GM12874 (cell line): ENCODE results near the gene TES.

Experiments
- TF ChIP-seq, protein P1 (sequence below): IDR thresholded peaks from 2 replicates; pipeline ENCODE4 v1.5.1; 2011; ENCODE audit warnings: low read depth, mild to moderate bottlenecking, control low read depth, low read length, moderate library complexity; ENCODE audit not compliant: insufficient read depth

The TES gene

DNA sequence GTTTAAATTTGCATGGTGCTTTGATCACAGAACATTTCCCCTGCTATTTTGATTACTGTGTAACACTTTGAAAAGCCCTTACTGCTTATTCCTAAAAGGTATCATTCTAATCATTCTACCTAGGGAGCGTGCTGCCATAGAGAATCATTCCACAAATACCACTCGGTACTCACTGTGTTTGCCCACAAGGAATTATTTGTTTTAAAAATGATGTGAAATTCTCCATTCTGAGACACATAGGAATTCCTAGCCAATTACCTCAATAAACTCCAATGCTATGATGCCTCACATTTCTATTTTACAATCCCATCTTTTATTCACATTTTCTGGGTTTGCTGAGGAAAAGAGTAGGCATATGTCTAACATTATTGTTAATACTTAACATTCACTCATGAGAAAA is 16.2 kb upstream of the TES start:
- TF ChIP-seq, protein P1, sequence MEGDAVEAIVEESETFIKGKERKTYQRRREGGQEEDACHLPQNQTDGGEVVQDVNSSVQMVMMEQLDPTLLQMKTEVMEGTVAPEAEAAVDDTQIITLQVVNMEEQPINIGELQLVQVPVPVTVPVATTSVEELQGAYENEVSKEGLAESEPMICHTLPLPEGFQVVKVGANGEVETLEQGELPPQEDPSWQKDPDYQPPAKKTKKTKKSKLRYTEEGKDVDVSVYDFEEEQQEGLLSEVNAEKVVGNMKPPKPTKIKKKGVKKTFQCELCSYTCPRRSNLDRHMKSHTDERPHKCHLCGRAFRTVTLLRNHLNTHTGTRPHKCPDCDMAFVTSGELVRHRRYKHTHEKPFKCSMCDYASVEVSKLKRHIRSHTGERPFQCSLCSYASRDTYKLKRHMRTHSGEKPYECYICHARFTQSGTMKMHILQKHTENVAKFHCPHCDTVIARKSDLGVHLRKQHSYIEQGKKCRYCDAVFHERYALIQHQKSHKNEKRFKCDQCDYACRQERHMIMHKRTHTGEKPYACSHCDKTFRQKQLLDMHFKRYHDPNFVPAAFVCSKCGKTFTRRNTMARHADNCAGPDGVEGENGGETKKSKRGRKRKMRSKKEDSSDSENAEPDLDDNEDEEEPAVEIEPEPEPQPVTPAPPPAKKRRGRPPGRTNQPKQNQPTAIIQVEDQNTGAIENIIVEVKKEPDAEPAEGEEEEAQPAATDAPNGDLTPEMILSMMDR: no peak

DNA sequence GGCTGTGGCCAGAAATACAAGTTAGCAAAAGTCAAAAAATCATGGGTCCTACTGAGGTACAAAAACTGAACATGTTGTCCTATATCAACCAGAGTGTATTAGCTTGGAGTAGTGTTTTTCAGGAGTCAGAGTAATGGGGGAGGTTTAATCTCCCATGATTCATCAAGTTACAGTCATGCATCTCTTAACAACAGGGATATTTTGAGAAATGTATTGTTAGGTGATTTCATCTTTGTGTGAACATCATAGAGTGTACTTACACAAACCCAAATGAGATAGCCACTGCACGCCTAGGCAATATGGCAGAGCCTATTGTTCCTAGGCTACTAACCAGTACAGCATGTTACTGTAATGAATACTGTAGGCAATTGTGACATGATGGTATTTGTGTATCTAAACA is 14.9 kb upstream of the TES start:
- TF ChIP-seq, protein P1: no peak

DNA sequence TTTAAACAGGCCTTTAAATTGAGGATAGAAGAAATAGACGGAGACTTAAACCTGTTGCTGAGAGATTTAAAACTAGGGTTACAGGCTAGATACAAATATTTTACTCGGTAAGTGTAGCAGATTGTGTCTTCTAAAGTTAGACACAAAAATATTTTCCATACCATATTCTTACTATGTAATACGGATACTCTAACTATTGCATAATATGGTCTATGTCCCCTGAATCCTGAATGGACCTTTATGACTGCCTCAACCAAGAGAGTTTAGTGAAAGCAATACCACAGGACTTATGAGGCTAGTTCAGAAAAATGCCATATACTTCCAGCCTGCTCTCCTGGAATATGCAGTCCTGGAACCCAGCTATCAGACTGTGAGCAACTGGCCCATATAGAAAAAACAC is 13.4 kb upstream of the TES start:
- TF ChIP-seq, protein P1: no peak

DNA sequence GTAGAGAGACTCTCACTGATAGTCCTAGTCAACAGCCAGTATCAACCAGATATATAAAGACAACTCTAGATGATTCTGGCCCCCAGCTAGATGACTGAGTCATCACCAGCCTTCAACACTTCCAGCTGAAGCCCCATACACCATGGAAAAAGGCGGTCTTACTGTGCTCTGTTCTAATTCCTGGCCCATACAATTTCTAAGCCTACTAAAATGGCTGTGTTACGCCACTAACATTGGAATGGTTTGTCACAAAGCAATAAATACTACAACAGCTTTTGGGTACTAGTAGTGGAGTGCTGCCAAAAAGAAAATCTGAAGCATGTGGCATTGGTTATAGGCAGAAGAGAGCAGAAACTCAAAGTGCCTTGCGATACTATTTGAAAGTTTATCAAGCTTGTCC is 13.0 kb upstream of the TES start:
- TF ChIP-seq, protein P1: no peak

DNA sequence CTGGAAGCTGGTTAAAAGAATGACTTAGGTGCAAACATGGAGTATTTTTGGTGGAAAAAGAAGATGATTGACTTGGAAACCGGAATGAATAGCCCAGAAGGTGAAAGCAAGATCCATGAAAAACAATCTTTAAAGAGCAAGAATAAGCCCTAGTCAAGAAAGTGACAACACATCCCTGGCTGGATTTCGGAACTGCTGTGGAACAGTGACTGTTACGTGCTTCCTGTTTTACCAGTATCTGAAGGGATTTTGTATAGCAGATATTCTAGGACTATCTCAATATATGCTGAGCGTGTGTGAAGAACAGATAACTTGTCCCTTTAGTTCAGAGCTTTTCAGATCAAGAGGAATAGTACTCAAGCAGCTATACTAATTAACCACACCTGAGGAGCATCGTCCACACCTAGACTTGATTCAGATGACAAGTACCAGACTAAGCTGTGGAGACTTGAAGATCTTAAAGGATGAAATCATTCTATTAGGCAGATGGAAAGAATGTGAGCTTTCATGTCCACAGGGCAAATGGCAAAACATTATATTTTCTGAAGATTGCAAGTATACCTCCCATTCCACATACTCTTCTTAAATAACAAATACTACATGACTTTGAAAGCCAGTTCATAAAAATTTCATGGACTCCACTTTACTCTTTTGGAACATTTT is 11.5 kb upstream of the TES start:
- TF ChIP-seq, protein P1: no peak

DNA sequence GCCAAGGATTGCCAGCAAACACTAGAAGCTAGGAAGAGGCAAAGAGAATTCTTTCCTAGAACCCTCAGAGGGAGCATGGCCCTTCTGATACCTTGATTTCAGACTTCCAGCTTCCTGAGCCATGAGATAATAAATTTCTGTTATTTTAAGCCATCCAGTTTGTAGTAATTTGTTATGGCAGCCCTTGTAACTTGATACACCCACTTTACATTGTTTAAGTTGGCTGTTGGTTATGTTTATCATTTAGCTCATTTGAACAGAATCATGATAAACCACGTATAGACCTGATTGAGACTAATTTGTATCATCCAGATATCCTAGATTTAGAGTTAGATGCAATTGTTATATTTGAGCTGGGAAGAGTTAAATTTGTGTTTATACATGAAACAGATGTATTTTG is 9.4 kb upstream of the TES start:
- TF ChIP-seq, protein P1: no peak

DNA sequence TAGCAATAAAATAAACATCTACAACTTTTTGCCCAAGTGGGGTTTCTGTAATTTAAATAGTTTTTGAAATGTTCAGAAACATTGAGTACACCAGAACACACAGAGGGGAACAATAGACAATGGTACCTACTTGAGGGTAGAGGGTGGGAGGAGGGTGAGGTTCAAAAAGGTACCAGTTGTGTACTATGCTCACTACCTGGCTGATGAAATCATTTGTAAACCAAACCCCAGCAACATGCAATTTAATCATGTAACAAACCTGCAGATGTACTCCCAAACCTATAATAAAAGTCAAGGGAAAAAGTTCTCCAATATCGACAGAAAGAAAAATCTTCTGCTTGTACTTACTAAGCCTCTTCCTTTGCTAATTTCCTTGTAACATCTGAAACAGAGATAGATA is 4.2 kb upstream of the TES start:
- TF ChIP-seq, protein P1: no peak
